GM18867 (cell line): ENCODE results near the gene FAIM.
"Not testable (repeated sequence)": the region's sequence is repeated elsewhere in the genome, so short reads cannot be mapped to it uniquely, and the experiment has no call there.

Source experiments
- ATAC-seq: cut with Tn5 transposase; IDR thresholded peaks from one replicate; pipeline ENCODE4 v1.9.1; 2021; ENCODE audit warnings: mild to moderate bottlenecking, moderate library complexity; ENCODE audit not compliant: unreplicated experiment

Gene FAIM

GRCh38 chr3:138600100-138600745 is 8.3 kb upstream of the FAIM start:
- no peak for ATAC-seq

GRCh38 chr3:138601661-138602060 is 6.9 kb upstream of the FAIM start:
- not testable (repeated sequence) for ATAC-seq

GRCh38 chr3:138604106-138604595 is 4.4 kb upstream of the FAIM start:
- ATAC-seq: not testable (repeated sequence)

GRCh38 chr3:138609898-138610266 is 1.3 kb downstream of the FAIM start:
- no peak for ATAC-seq

GRCh38 chr3:138615462-138615861 is 6.9 kb downstream of the FAIM start:
- ATAC-seq: no peak

- no peak for ATAC-seq
Observed at GRCh38 chr3:138620431-138620830, 11.9 kb downstream of the FAIM start.

GRCh38 chr3:138624518-138624917 is 15.9 kb downstream of the FAIM start:
- ATAC-seq: no peak

GRCh38 chr3:138625707-138626365 is 17.3 kb downstream of the FAIM start:
- no peak for ATAC-seq

- no peak for ATAC-seq
Observed at GRCh38 chr3:138629526-138629925, 21.0 kb downstream of the FAIM start.

- no peak for ATAC-seq
Observed at GRCh38 chr3:138638641-138639040, 30.1 kb downstream of the FAIM start.

GRCh38 chr3:138640537-138640936 is 32.0 kb downstream of the FAIM start:
- no peak for ATAC-seq

GRCh38 chr3:138642226-138642926 is 33.8 kb downstream of the FAIM start:
- no peak for ATAC-seq

GRCh38 chr3:138642927-138643253 is 34.3 kb downstream of the FAIM start:
- ATAC-seq: no peak

- no peak for ATAC-seq
Observed at GRCh38 chr3:138646008-138646407, 37.4 kb downstream of the FAIM start.

- no peak for ATAC-seq
Observed at GRCh38 chr3:138646513-138646912, 37.9 kb downstream of the FAIM start.

- no peak for ATAC-seq
Observed at GRCh38 chr3:138649134-138649533, 40.6 kb downstream of the FAIM start.

- ATAC-seq: no peak
Observed at GRCh38 chr3:138653567-138653966, 45.0 kb downstream of the FAIM start.

- ATAC-seq: no peak
Observed at GRCh38 chr3:138657508-138657907, 48.9 kb downstream of the FAIM start.

- no peak for ATAC-seq
Observed at GRCh38 chr3:138668107-138668506, 59.5 kb downstream of the FAIM start.

- no peak for ATAC-seq
Observed at GRCh38 chr3:138670407-138670806, 61.8 kb downstream of the FAIM start.

- no peak for ATAC-seq
Observed at GRCh38 chr3:138673641-138674530, 65.3 kb downstream of the FAIM start.
